GM12878 (cell line): ENCODE results near the gene LRRC26.

Experiments
- CTCF ChIP-seq, 3 experiments: IDR thresholded peaks in 2 of 3; conservative IDR thresholded peaks in 1 of 3; 2 replicates each; pipeline ENCODE4 v1.5.1; 2011; ENCODE audit warnings: low read depth in 3 of 3, low read length in 3 of 3, mild to moderate bottlenecking in 3 of 3, control low read depth in 2 of 3, moderate library complexity in 2 of 3, inconsistent platforms in 1 of 3, mixed read lengths in 1 of 3; ENCODE audit not compliant: control insufficient read depth in 2 of 3, insufficient read depth in 1 of 3; ENCODE audit errors: extremely low read depth in 1 of 3
- FOS ChIP-seq: IDR thresholded peaks from 3 replicates; pipeline ENCODE4 v1.6.1; 2011; ENCODE audit warnings: borderline replicate concordance; ENCODE audit not compliant: insufficient read length; ENCODE audit errors: extremely low read depth
- JUNB ChIP-seq: IDR thresholded peaks from 2 replicates; pipeline ENCODE4 v1.6.1; 2016; ENCODE audit warnings: antibody characterized with exemption, mild to moderate bottlenecking
- MYC ChIP-seq: IDR thresholded peaks from 2 replicates; pipeline ENCODE4 v1.6.1; 2011; ENCODE audit warnings: mild to moderate bottlenecking, low read length, moderate library complexity, inconsistent platforms; ENCODE audit not compliant: insufficient read depth, insufficient replicate concordance, insufficient read length, severe bottlenecking
- POLR2A ChIP-seq: IDR thresholded peaks from 2 replicates; pipeline ENCODE4 v1.6.1; 2011; ENCODE audit warnings: low read depth, mild to moderate bottlenecking, low read length
- POLR2AphosphoS5 ChIP-seq: IDR thresholded peaks from 2 replicates; pipeline ENCODE4 v1.6.1; 2011; ENCODE audit warnings: mild to moderate bottlenecking, low read length, inconsistent platforms
- RAD21 ChIP-seq: IDR thresholded peaks from 2 replicates; pipeline ENCODE4 v1.6.1; 2011; ENCODE audit warnings: mild to moderate bottlenecking, low read depth, low read length, moderate library complexity; ENCODE audit not compliant: insufficient read depth
- SP1 ChIP-seq: IDR thresholded peaks from one replicate; pipeline ENCODE4 v1.6.1; 2011; ENCODE audit warnings: low read depth, low read length
- SUZ12 ChIP-seq: fragments of 200-600 bp; sonication (generic); IDR thresholded peaks from one replicate; pipeline ENCODE4 v1.6.1; 2018; ENCODE audit warnings: antibody characterized with exemption, mild to moderate bottlenecking; ENCODE audit not compliant: unreplicated experiment
- TAF1 ChIP-seq: IDR thresholded peaks from 2 replicates; pipeline ENCODE4 v1.6.1; 2011; ENCODE audit warnings: mild to moderate bottlenecking, low read depth, low read length, borderline replicate concordance
- USF1 ChIP-seq: IDR thresholded peaks from 2 replicates; pipeline ENCODE4 v1.6.1; 2011; ENCODE audit warnings: borderline replicate concordance, low read depth, mild to moderate bottlenecking, moderate library complexity, mixed read lengths, low read length; ENCODE audit not compliant: insufficient read depth; ENCODE audit errors: extremely low read length
- ZNF274 ChIP-seq: IDR thresholded peaks from one replicate; pipeline ENCODE4 v1.8.0; 2011; ENCODE audit not compliant: insufficient read length, insufficient read depth

GRCh38 chr9:137141050-137141810, 28.6 kb downstream of the LRRC26 start:
- no peak for TF ChIP-seq SP1
- TF ChIP-seq CTCF (IDR thresholded peaks at IDR 0.05 in 2 of 3, conservative IDR thresholded peaks at IDR 0.05 in 1 of 3; ENCODE audit: control insufficient read depth in 2 of 3, extremely low read depth in 1 of 3, insufficient read depth in 1 of 3, low read depth in 3 of 3, low read length in 3 of 3), result no peak
- no peak for TF ChIP-seq JUNB
- no peak for TF ChIP-seq SUZ12
- TF ChIP-seq POLR2A, result no peak
- no peak for TF ChIP-seq TAF1
- TF ChIP-seq MYC, result no peak
- TF ChIP-seq POLR2AphosphoS5, result no peak
- no peak for TF ChIP-seq ZNF274
- TF ChIP-seq FOS, result no peak
- no peak for TF ChIP-seq RAD21
- TF ChIP-seq USF1, result no peak
